GM12873 (cell line): ENCODE measurements around the gene LGI1.

ENCODE experiments used
- TF ChIP-seq, protein P1 (sequence below): IDR thresholded peaks from 2 replicates; pipeline ENCODE4 v1.5.1; 2012; ENCODE audit warnings: low read depth, mild to moderate bottlenecking, moderate library complexity, low read length, control low read depth; ENCODE audit not compliant: insufficient read depth; ENCODE audit errors: missing control alignments

The LGI1 gene

DNA sequence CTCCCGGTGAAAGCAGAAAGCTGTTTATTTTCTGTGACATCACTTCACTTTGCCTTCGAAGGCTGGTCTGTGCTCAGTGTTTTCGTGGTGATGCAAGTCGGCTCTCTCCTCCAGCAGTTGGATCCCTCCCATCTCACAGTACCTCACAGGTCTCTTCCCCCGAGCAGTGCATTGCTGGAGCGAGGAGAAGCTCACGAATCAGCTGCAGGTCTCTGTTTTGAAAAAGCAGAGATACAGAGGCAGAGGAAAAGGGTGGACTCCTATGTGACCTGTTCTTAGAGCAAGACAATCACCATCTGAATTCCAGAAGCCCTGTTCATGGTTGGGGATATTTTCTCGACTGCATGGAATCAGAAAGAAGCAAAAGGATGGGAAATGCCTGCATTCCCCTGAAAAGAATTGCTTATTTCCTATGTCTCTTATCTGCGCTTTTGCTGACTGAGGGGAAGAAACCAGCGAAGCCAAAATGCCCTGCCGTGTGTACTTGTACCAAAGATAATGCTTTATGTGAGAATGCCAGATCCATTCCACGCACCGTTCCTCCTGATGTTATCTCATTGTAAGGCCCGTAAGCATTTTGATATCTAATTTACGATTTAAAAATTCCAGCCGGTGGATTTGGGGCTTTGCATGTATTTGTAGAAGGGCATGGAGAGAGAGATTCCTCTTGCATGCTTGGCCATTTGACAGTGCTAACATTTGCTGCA lies at the start of gene LGI1:
Gene LGI1, plus strand, starts transcription at position 136 of the 707 bp plus-strand sequence. Its CDS starts 209 bp downstream, at position 345.
- TF ChIP-seq, protein P1, sequence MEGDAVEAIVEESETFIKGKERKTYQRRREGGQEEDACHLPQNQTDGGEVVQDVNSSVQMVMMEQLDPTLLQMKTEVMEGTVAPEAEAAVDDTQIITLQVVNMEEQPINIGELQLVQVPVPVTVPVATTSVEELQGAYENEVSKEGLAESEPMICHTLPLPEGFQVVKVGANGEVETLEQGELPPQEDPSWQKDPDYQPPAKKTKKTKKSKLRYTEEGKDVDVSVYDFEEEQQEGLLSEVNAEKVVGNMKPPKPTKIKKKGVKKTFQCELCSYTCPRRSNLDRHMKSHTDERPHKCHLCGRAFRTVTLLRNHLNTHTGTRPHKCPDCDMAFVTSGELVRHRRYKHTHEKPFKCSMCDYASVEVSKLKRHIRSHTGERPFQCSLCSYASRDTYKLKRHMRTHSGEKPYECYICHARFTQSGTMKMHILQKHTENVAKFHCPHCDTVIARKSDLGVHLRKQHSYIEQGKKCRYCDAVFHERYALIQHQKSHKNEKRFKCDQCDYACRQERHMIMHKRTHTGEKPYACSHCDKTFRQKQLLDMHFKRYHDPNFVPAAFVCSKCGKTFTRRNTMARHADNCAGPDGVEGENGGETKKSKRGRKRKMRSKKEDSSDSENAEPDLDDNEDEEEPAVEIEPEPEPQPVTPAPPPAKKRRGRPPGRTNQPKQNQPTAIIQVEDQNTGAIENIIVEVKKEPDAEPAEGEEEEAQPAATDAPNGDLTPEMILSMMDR = no peak

DNA sequence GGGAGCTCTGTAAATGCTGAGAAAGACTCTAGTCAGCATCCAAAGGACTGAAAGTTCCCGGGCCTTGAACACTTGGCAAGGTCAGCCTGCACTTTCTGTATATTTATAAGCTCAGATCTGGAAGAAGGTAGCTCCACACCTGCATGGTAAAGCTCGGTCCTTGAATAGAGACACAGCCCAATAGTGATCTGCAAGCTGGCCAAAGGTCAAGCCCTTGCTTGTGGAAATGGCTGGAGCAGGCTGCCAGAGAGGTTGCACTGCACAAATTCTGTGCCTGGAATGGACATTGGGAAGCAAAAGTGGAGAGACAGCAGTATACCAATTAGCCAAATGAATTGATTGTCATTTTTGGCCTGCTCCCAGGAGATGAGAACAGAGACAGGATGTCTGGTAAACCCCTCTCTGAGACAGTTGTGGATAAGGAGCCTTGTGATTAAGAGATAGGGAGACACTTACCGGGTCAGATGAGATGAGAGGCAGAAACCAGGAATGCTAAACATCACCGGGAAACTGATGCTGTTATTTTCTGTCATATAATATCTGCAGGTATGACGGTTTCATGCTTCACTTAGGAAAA lies 47.3 kb upstream of the LGI1 start:
- TF ChIP-seq, protein P1 = no peak

DNA sequence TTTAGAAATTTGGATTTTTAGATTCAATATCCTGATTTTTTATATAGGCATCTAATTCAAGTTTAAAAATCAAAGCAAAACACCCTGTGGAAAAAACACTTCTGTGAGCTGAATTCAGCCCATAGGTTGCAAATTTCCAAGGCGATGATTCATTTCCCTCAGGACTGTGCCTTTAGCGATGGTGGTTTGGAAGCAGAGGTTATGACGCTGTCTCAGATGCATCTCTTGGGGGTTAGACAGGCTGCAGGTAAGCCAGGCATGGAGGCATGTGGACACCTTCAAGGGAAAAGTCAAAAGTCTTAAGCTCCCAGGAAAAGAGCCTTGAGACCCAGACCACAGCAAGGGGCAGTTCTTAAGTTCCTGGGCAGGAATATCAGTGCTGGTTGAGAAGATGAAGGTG lies 45.8 kb upstream of the LGI1 start:
- TF ChIP-seq, protein P1 = no peak

DNA sequence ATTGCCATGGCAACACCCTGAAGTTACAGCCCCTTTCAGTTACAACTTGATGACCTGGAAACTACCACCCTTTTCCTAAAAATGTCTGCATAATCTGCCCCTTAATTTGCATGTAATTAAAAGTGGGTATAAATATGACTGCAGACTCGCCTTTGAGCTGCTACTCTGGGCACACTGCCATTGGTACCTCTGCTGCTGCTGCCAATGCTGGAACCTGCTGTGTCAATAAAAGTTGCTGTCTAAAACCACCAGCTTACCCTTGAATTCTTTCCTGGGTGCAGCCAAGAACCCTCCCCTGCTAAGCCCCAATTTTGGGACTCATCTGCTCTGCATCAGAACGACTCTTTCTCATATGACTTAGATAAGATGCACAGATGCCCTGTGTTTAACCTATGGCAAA lies 45.1 kb upstream of the LGI1 start:
- TF ChIP-seq, protein P1 = no peak

DNA sequence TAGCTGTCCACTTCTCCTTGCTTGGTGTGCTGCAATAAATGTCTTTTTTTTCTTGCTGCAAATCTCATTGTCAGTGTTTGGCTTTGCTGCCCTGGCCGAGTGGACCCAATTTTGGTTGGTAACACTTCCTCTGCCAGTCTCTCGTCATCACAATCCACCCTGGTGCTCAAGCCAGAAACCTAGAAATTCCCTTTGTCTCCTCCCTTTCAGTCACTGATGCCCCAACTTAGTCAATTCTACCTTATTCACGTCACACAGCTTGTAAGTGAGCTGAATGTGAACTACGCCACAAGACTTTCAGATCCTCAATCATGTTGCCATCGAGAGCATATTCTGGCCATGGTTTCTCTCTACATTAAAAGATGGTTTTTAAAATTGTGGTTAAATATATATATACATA lies 42.4 kb upstream of the LGI1 start:
- TF ChIP-seq, protein P1 = no peak

DNA sequence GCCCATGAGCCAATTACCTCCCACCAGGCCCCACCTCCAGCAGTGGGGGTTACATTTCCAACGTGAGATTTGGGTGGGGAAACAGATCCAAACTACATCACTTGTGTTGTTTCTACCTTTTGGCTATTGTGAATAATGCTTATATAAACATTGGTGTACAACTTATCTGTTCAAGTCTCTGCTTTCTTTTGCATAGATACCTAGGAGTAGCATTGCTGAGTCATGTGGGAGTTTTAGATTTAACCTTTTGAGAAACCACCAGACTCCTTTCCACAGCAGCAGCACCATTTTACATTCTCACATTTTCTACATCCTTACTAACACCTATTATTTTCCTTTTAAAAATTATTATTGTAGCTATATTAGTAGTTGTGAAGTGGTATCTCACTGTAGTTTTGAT lies 41.0 kb upstream of the LGI1 start:
- TF ChIP-seq, protein P1 = no peak

DNA sequence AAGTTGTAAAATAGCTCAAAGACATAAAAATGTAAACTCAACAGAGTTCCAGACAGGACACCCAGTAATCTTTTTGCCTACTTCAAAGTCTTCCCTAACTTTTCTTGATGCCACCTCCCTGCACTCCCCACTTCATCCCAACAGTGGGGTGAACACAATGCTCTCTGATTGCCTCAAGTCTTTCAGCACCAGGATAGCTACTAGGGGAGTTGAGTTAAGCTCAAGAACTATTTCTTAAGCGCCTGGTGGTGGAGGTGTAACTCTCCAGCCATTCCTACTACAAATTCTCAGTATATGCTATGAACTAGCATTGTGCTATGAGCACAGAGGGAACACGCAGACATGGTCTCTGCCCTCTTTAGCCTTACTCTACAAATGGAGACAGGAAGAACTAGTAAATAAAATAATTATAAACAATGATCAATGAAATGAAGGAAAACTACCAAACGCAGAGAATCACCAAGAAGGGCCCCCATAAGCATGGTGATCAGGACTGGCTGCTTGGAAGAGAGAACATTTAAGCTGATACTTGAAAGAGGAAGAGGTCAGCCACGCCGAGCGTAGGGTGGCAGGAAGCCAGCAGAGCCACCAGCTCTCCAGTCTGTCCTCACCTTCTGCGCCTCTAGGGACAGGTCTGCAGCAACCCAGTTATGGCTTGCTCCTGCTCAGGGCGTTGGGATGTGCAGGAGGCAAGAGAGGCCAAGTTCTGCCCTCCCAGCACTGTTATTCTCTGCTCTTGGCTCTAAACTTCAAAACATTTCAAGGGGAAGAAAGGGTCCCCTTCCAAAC lies 38.6 kb upstream of the LGI1 start:
- TF ChIP-seq, protein P1 = peak; percentile 24
